ENCODE measurements around the gene SH3BGRL.

Gene SH3BGRL

DNA sequence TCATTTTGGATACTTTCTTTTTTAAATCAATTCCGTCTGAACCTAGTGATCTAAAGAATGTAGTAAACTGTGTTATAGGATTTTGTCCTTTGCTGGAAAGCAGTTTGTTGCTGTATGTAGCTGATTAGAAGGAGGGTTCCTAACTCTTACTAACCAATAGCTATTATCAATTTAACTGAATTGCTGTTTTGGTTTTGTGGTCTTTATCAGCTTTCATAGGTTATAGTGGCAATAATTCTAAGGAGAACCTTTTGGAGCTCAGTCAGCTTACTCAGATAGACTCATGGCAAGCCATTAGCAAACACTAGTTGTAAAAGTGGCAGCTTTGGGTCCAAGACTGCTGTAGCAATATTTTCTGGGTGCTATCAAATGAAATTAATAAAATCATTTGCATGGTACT lies 29.6 kb downstream of the SH3BGRL start:
- H3K4me3 ChIP-seq (replicated peaks; ENCODE audit: low read depth, low read length), result no peak overlapping the region
- TF ChIP-seq CTCF (IDR thresholded peaks at IDR 0.05; ENCODE audit: low read length, missing control alignments), result no peak
- DNase-seq (ENCODE audit: low read depth), result no peak

DNA sequence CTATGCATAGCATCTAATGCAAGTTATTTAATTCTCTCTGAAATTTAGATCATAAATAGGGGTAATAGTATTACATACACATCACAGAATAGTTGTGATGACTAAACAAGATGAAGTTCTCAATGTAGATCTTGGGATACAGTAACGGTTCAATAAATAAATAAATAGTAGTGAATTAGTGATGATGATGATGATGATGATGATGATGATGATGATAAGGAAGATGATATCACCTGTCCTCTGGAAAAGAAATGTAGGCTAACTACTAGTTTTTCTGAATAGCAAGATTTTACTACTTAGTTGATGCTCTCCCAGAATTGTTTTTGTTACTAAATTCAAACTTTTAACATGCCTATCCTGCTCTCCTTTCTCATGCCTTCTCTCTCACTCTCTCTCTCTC lies 30.3 kb downstream of the SH3BGRL start:
- TF ChIP-seq CTCF (IDR thresholded peaks at IDR 0.05; ENCODE audit: low read length, missing control alignments), result no peak
- no peak for DNase-seq (ENCODE audit: low read depth)
- H3K4me3 ChIP-seq (replicated peaks; ENCODE audit: low read depth, low read length), result no peak overlapping the region

DNA sequence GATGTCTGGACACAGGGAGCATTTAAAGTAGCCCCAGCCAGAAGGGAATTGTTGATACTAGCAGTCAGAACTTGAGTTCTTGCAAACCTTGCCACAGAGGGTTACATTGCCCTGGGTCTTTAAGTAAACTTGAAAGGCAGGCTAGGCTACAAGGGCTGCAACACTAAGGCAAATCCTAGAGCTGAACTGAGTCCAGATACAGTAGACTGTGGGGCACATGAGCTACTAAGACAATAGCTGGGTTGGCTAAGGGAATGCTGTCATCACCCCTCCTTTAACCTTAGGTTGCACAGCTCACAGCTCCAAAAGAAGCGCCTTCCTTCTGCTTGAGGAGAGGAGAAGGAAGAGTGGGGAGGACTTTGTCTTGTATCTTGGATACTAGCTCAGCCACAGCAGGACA lies 35.6 kb downstream of the SH3BGRL start:
- H3K4me3 ChIP-seq (replicated peaks; ENCODE audit: low read depth, low read length), result no peak overlapping the region
- no peak for TF ChIP-seq CTCF (IDR thresholded peaks at IDR 0.05; ENCODE audit: low read length, missing control alignments)
- DNase-seq (ENCODE audit: low read depth), result no peak

GRCh38 chrX:81238166-81238565 lies 36.3 kb downstream of the SH3BGRL start:
- no peak for TF ChIP-seq CTCF (IDR thresholded peaks at IDR 0.05; ENCODE audit: low read length, missing control alignments)
- H3K4me3 ChIP-seq (replicated peaks; ENCODE audit: low read depth, low read length), result no peak overlapping the region
- DNase-seq (ENCODE audit: low read depth), result no peak

GRCh38 chrX:81240701-81241331 lies 38.9 kb downstream of the SH3BGRL start:
- no peak for DNase-seq (ENCODE audit: low read depth)

DNA sequence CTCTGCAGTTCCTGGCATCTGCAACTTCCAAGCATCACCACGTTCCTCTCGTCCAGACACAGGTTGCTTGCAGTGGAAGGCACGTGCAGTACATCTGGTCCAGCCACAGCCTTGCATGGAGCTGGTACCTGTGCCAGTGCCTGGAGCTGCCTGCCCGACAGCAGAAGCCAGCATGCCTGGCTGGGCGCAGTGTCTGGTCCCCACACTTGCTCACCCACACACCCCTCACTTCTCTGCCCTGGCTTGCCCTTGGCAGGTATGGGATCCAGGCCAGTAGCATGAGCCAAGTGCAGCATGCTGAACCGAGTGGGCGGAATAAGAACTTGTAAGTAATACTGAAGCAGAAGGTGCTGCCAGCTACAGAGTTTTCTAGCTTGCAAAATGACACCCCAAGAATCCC lies 39.9 kb downstream of the SH3BGRL start:
- no peak for TF ChIP-seq CTCF (IDR thresholded peaks at IDR 0.05; ENCODE audit: low read length, missing control alignments)
- H3K4me3 ChIP-seq (replicated peaks; ENCODE audit: low read depth, low read length), result no peak overlapping the region
- DNase-seq (ENCODE audit: low read depth), result no peak

More at GRCh38 chrX:81240701-81241331, 38.9 kb downstream of the SH3BGRL start:
- H3K4me3 ChIP-seq (replicated peaks; ENCODE audit: low read depth, low read length), result no peak overlapping the region
- no peak for TF ChIP-seq CTCF (IDR thresholded peaks at IDR 0.05; ENCODE audit: low read length, missing control alignments)

GRCh38 chrX:81255876-81256275 lies 54.0 kb downstream of the SH3BGRL start:
- TF ChIP-seq CTCF (IDR thresholded peaks at IDR 0.05; ENCODE audit: low read length, missing control alignments), result no peak
- H3K4me3 ChIP-seq (replicated peaks; ENCODE audit: low read depth, low read length), result no peak overlapping the region
- no peak for DNase-seq (ENCODE audit: low read depth)

Measured in fibroblast of pulmonary artery (primary cell).